Calu3 (cell line): ENCODE measurements around the gene RPL29. TPM values are rescaled to one million over a fixed set of nuclear protein-coding genes. Genes with fewer than 3 reads are reported as not detected.
"Not testable (repeated sequence)": the region's sequence is repeated elsewhere in the genome, so short reads cannot be mapped to it uniquely, and the experiment has no call there.

Experiments used
- Bru-seq: library from RNA; stranded (reverse); fragments of 400-500 nt; gene quantifications from one replicate; lab custom pipeline; 2021; lab: Mats Ljungman, UMichigan
- BruChase-seq, 2 experiments: library from RNA; stranded (reverse); fragments of 400-500 nt; gene quantifications; one replicate each; lab custom pipeline; 2021; lab: Mats Ljungman, UMichigan
- BruUV-seq: library from RNA; stranded (reverse); fragments of 400-500 nt; replicated peaks from 2 replicates; lab custom pipeline; 2021; lab: Mats Ljungman, UMichigan
- CTCF ChIA-PET: fragments of 300-600 bp; sonication (Branson Sonifier 250); formaldehyde crosslinking; loops from one replicate; lab custom pipeline; 2022; ENCODE audit warnings: antibody characterized with exemption; lab: Charles Lee
- DNase-seq: peaks from one replicate; pipeline ENCODE4 v3.0.0; 2022
- H3K27ac Mint-ChIP-seq: one replicate; pipeline ENCODE4 v1.8.0; 2022; ENCODE audit warnings: mixed read lengths; ENCODE audit not compliant: unreplicated experiment
- H3K27me3 Mint-ChIP-seq: one replicate; pipeline ENCODE4 v1.8.0; 2022; ENCODE audit warnings: mixed read lengths; ENCODE audit not compliant: unreplicated experiment
- H3K36me3 Mint-ChIP-seq: one replicate; pipeline ENCODE4 v1.8.0; 2022; ENCODE audit warnings: mild to moderate bottlenecking, moderate library complexity, mixed read lengths; ENCODE audit not compliant: insufficient read depth, unreplicated experiment
- H3K4me1 Mint-ChIP-seq: one replicate; pipeline ENCODE4 v1.8.0; 2022; ENCODE audit warnings: mild to moderate bottlenecking, low read depth, mixed read lengths; ENCODE audit not compliant: unreplicated experiment
- H3K4me3 Mint-ChIP-seq: one replicate; pipeline ENCODE4 v1.8.0; 2022; ENCODE audit warnings: mild to moderate bottlenecking, low read depth, moderate library complexity, mixed read lengths; ENCODE audit not compliant: unreplicated experiment
- H3K9me3 Mint-ChIP-seq: one replicate; pipeline ENCODE4 v1.8.0; 2022; ENCODE audit warnings: low read depth, mixed read lengths; ENCODE audit not compliant: unreplicated experiment
- CTCF ChIP-seq: fragments of 200-600 bp; IDR thresholded peaks from one replicate; pipeline ENCODE4 v1.8.0; 2022; ENCODE audit warnings: antibody characterized with exemption; ENCODE audit not compliant: unreplicated experiment
- intact Hi-C: fragments of 100-400 bp; cut with micrococcal nuclease; formaldehyde crosslinking; loops from one replicate; pipeline ENCODE4 v1.10.0; 2022; ENCODE audit not compliant: unreplicated experiment
- long read RNA-seq: library from polyadenylated mRNA; stranded (forward); transcript quantifications from one replicate; pipeline ENCODE4 v2.0.0, GENCODE V29; 2022
- total RNA-seq: library from RNA; stranded (reverse); gene quantifications from 2 replicates; pipeline ENCODE4 v1.2.3, GENCODE V29; 2022

The RPL29 gene
- 747 and 782 TPM in 2 replicates for total RNA-seq
- percentile 99 among the genes with signal in this experiment for Bru-seq, nascent RNA
- percentile 99 among the genes with signal in this experiment for BruChase-seq, experiment 1, labeled RNA remaining after a 6-hour chase
- BruChase-seq, experiment 2, labeled RNA remaining after a 2-hour chase = percentile 98 among the genes with signal in this experiment
- long read RNA-seq, transcript RPL29-201 (4 exons, 723 nt) = major isoform, 409 of 495 reads
- long read RNA-seq, partial matches to known transcripts = 43 of 495 reads
- long read RNA-seq, other reads (novel, unspliced or antisense) = 35 of 495 reads

- Mint-ChIP-seq H3K4me1 (peaks cover 26% of the 10 kb centered on the region), H3K27ac (peak within 1 kb of the TSS; percentile 99), H3K4me3 (peak within 1 kb of the TSS; percentile 89), H3K9me3 (no peaks in the 10 kb centered on the region), H3K27me3 (no peaks in the 10 kb centered on the region), H3K36me3 (peaks cover 62% of the 10 kb centered on the region)
- BruUV-seq = no TSS peak
- no peak for TF ChIP-seq CTCF
- intact Hi-C loops = no loop called here
- CTCF ChIA-PET = interaction anchor here (0.6 to 1.8 kb wide), 7 partner anchors 10 to 1813 kb away, joined by 3 to 11 read pairs (median 5); partner anchors contain the start of genes ACY1, DCAF1 and PARP3
- peak; percentile 91 for DNase-seq
These were observed at the start of gene RPL29 for GRCh38 chr3:51995346-51996163. Gene RPL29, minus strand, starts transcription at chr3:51995895. Its CDS starts 434 bp downstream, at chr3:51995461.

DNA sequence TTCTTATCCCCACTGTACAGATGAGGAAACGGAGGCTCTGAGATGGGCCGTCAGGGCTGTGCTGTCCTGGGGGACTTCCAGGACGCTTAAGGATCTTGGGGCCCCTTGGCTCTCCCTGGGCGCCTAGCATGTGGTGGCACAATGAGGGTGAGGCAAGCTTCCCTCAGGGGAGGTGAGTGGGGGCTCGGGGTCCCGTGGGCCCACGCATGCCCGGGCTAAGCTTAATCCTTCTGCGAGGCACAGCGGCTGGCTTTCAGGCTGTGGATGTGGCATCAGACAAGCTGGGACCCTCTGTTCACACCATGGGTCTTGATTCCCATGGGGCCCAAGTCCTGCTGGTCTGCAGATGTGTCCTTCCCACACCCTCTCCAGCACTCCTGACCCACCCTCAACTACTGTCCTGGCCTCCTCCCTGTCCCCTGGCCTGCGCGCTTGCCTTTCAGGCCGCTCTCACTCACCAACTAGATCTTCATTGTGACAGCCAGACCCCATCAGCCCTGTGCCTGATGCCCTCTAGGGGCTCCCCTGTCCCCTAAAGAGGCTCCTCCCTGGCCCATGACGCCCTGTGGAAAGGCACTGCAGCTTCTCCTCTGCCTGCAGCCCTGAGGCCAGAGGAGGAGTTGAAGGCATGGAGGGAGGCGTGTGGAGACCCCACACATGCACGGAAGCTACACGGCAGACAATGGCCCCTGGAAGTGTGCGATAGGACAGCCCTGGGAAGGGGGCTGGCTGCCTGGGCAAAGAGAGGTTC is 49.3 kb upstream of the RPL29 start:
- no peak for TF ChIP-seq CTCF
- H3K27me3 Mint-ChIP-seq = peaks cover 12% of the 10 kb centered on the region
- no peaks in the 10 kb centered on the region for H3K36me3 Mint-ChIP-seq
- DNase-seq = no peak
- H3K4me3 Mint-ChIP-seq = no peak overlapping the region
- BruUV-seq = no TSS peak
- H3K4me1 Mint-ChIP-seq = peaks cover 16% of the 10 kb centered on the region
- CTCF ChIA-PET = interaction anchor here (1.1 to 1.3 kb wide), 2 partner anchors 10 to 12 kb away, joined by 3 read pairs; no protein-coding TSS in a partner anchor
- intact Hi-C loops = no loop called here
- H3K9me3 Mint-ChIP-seq = no peaks in the 10 kb centered on the region
- H3K27ac Mint-ChIP-seq = no peak overlapping the region

- CTCF ChIA-PET = interaction anchor here (1.3 kb wide), 1 partner anchor 12 kb away, joined by 3 read pairs; no protein-coding TSS in a partner anchor
- DNase-seq = no peak
- no peak for TF ChIP-seq CTCF
- peaks cover 16% of the 10 kb centered on the region for H3K4me1 Mint-ChIP-seq
- H3K4me3 Mint-ChIP-seq = no peak overlapping the region
- H3K9me3 Mint-ChIP-seq = no peaks in the 10 kb centered on the region
- H3K27me3 Mint-ChIP-seq = peaks cover 12% of the 10 kb centered on the region
- intact Hi-C loops = no loop called here
- H3K27ac Mint-ChIP-seq = no peak overlapping the region
- no TSS peak for BruUV-seq
- H3K36me3 Mint-ChIP-seq = no peaks in the 10 kb centered on the region
These were observed 48.1 kb upstream of the RPL29 start for GRCh38 chr3:52043750-52044149.

GRCh38 chr3:52043039-52043438 is 47.3 kb upstream of the RPL29 start:
- CTCF ChIA-PET, H3K27ac Mint-ChIP-seq, intact Hi-C loops, DNase-seq, H3K36me3 Mint-ChIP-seq, BruUV-seq, H3K9me3 Mint-ChIP-seq, H3K4me3 Mint-ChIP-seq: not testable (repeated sequence)
- Mint-ChIP-seq H3K27me3 (peaks cover 12% of the 10 kb centered on the region), H3K4me1 (peaks cover 16% of the 10 kb centered on the region)
